Fibroblast of pulmonary artery (primary cell): ENCODE data around the gene PDZD2.
"Not testable (repeated sequence)": the region's sequence is repeated elsewhere in the genome, so short reads cannot be mapped to it uniquely, and the experiment has no call there.

Source experiments
- DNase-seq: peaks from one replicate; pipeline ENCODE4 v3.0.0-alpha.2; 2010; ENCODE audit warnings: low read depth
- H3K4me3 ChIP-seq: replicated peaks from 2 replicates; pipeline ENCODE4 v1.5.1; 2011; ENCODE audit warnings: low read depth, mild to moderate bottlenecking, control low read depth, low read length, moderate library complexity
- CTCF ChIP-seq: IDR thresholded peaks from 2 replicates; pipeline ENCODE4 v1.5.1; 2011; ENCODE audit warnings: mild to moderate bottlenecking, control low read depth, low read length, inconsistent platforms; ENCODE audit errors: missing control alignments

Gene PDZD2

DNA sequence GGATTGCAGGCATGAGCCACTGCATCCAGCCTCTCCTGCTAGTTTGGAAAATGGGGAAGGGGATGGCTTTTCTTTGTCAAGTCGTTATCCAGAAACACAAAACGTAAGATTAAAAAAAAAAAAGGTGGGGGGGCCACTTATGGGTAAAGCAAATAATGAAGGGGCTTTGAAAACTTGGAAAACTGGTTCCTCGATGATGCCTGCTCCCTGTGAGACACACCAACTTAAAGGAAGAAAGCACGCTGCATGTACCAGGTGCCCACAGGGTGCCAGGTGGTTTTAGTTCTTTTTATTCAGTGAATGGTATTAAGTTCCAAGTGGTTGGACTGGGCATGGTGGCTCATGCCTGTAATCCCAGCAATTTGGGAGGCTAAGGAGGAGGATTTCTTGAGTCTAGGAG lies 365.1 kb downstream of the PDZD2 start:
- DNase-seq, result no peak
- no peak for TF ChIP-seq CTCF
- H3K4me3 ChIP-seq, result no peak overlapping the region

DNA sequence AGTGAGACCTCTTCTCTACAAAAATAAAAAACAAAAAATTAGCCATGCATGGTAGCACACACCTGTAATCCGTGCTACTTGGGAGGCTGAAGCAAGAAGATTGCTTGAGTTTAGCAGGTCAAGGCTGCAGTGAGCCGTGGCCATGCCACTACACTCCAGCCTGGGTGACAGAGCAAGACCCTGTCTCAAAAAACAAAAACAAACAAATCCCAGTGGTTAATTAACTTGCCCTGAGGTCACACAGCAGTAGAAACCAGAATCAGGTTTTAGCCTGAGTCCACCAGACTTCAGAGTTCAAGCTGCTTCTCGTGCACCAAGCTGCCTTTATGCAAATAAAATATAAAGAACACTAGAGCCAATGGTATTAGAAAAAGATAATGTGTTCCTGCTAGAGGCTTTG lies 365.5 kb downstream of the PDZD2 start:
- TF ChIP-seq CTCF, result no peak
- no peak for DNase-seq
- H3K4me3 ChIP-seq, result no peak overlapping the region

GRCh38 chr5:32008746-32009145 lies 369.8 kb downstream of the PDZD2 start:
- DNase-seq, result no peak
- no peak overlapping the region for H3K4me3 ChIP-seq
- TF ChIP-seq CTCF, result no peak

DNA sequence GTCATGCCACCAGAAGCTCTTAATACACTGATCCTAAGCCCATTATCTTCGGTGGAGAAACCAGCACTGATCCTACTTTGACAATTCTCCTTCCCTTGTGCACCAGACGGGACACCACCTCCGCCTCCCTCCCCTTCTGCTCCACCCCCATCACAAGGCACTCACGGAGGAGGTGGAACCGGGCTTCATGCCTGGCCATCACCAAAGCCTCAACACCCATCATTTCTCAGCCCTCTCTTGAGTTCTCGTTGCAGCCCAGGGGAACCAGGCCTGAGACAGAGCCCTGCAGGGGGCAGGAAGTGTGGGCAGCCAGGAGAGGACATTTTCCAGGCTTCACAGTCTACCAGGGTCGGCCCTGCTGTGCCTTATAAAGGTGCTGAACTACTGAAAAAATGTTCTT lies 374.7 kb downstream of the PDZD2 start:
- no peak for TF ChIP-seq CTCF
- H3K4me3 ChIP-seq, result no peak overlapping the region
- no peak for DNase-seq

- no peak for DNase-seq
- TF ChIP-seq CTCF, result no peak
- H3K4me3 ChIP-seq, result no peak overlapping the region
Observed at GRCh38 chr5:32014096-32014745, 375.3 kb downstream of the PDZD2 start.

- H3K4me3 ChIP-seq, DNase-seq: not testable (repeated sequence)
Observed at GRCh38 chr5:32015262-32015661, 376.3 kb downstream of the PDZD2 start.

DNA sequence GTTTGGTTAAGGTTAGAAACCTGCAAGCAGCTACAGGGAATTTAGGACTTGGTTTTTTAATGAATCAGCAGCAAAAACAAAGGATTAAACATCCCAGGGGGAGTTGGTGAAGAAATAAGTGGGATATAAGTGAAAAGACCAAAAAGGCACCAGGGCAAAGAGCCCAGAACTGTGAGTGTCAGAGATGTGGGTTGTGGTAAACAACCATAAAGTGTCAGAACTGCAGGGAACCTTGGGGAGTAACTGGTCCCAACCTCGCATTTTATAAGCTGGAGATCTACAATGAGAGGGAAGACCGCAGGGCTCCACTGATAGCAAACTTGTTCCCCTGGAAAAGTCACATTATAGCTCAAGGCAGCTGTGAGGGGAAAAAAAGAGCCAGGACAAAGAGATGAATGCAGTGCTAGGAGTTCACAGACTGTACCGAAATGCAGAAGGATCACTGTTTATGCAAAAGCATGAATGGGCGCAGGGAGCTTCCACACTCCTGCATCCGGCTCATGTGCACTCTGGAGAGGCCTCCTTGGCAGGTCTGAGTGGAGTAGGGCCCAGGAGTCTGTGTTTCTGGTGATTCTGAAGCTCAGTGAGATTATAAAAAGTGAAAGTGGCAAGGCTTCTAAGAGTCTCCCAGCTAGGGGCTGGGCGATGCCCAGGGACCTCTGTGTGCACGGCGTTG lies 378.9 kb downstream of the PDZD2 start:
- DNase-seq, result peak; percentile 66
- TF ChIP-seq CTCF, result no peak
- no peak overlapping the region for H3K4me3 ChIP-seq
